Psoas muscle (tissue), 8 donors: ENCODE measurements around the gene COL2A1. TPM values are rescaled to one million over a fixed set of nuclear protein-coding genes. Genes with fewer than 3 reads are reported as not detected.

Experiments
- ATAC-seq, 4 donors: fragments of 200-7000 bp; cut with Tn5 transposase; one replicate each; pipeline ENCODE4 v1.9.1; 2020; ENCODE audit warnings: moderate library complexity in 3 of 4, mild to moderate bottlenecking in 2 of 4
- DNase-seq, 2 donors: peaks; one replicate each; pipeline ENCODE4 v3.0.0-alpha.2; 2020
- H3K27ac ChIP-seq: fragments of 200-600 bp; one replicate; pipeline ENCODE4 v1.8.0; 2022
- H3K27me3 ChIP-seq, 3 donors: fragments of 200-600 bp in 1 of 3; one replicate each; pipeline versions ENCODE4 v1.6.1 to v1.8.0; 2013 to 2022; ENCODE audit warnings: low read length in 2 of 3, mild to moderate bottlenecking in 2 of 3, moderate library complexity in 1 of 3; ENCODE audit not compliant: insufficient read depth in 3 of 3
- H3K36me3 ChIP-seq, 2 donors: fragments of 200-600 bp in 1 of 2; one replicate each; pipeline versions ENCODE4 v1.6.1 to v1.8.0; 2013 to 2022; ENCODE audit warnings: low read depth in 1 of 2, mild to moderate bottlenecking in 1 of 2, moderate library complexity in 1 of 2; ENCODE audit not compliant: insufficient read depth in 1 of 2
- H3K4me1 ChIP-seq: fragments of 200-600 bp; one replicate; pipeline ENCODE4 v1.8.0; 2022
- H3K4me3 ChIP-seq: fragments of 200-600 bp; one replicate; pipeline ENCODE4 v1.8.0; 2022; ENCODE audit warnings: mild to moderate bottlenecking
- H3K9me3 ChIP-seq: fragments of 200-600 bp; one replicate; pipeline ENCODE4 v1.8.0; 2022
- CTCF ChIP-seq: fragments of 200-600 bp; IDR thresholded peaks from one replicate; pipeline ENCODE4 v1.8.0; 2022; ENCODE audit warnings: antibody characterized with exemption
- WGBS, 3 donors: extraction: QIAGEN DNeasy Blood & Tissue Kit; methylation state at CpG; one replicate each; pipeline versions ENCODE4 v1.1.6 to v1.1.7; 2013; 5-methylcytosine and 5-hydroxymethylcytosine counted together
- intact Hi-C, 2 donors: fragments of 100-400 bp; cut with DNase I; formaldehyde crosslinking; loops; one replicate each; pipeline versions ENCODE4 v1.11.0 to v1.14.2; 2022
- polyA plus RNA-seq, 3 donors: library from polyadenylated mRNA; stranded (reverse); fragments of 200-250 nt; gene quantifications; one replicate each; pipeline ENCODE4 v1.2.3, GENCODE V29; 2013
- total RNA-seq, 4 donors: library from RNA; stranded (reverse); fragmentation: NEBNext Ultra II Directional in 2 of 4; extraction: Animal tissue kit (Norgen Biotek cat#: 25700) in 2 of 4; gene quantifications; one replicate each; pipeline versions ENCODE4 v1.2.1 to v1.2.4, GENCODE V29; 2021 to 2023
- donor health status: healthy with polysubstance abuse.
- donor health status: DM: no; HTN: no; CAD: no; lungs with moderate emphysema.
- donor health status: Bipolar disorder and iron deficiency.
- donor health status: healthy.
- donor health status: DM: yes; HTN: yes; CAD: no.
- donor health status: DM: no; HTN: no; CAD: no.
- donor health status: DM: no; HTN: no; CAD: no.
- donor health status: DM: yes; HTN: yes; CAD: no.

COL2A1 gene
- total and polyA plus RNA-seq, 7 donors, result 0.06 to 0.41 (median 0.07) TPM; not detected in 4

GRCh38 chr12:48043771-48044170 lies 39.5 kb upstream of the COL2A1 start:
- WGBS, 3 donors, result 73 to 86% (median 80%) methylated on average over 4 of the region's 4 CpGs
- no peak for ATAC-seq

GRCh38 chr12:48041591-48042423 lies 37.5 kb upstream of the COL2A1 start:
- no peaks in the 10 kb centered on the region for H3K27me3 ChIP-seq
- ATAC-seq (no peak), DNase-seq (no peak)
- 69 to 77% (median 76%) methylated on average over 5 of the region's 5 CpGs for WGBS, 3 donors
- intact Hi-C loops, result no loop called here
- no peaks in the 10 kb centered on the region for H3K4me1 ChIP-seq
- H3K9me3 ChIP-seq, result no peaks in the 10 kb centered on the region
- TF ChIP-seq CTCF, result no peak
- peaks cover 15 to 40% of the 10 kb centered on the region in 2 donors for H3K36me3 ChIP-seq
- no peak overlapping the region for H3K4me3 ChIP-seq
- no peak overlapping the region for H3K27ac ChIP-seq

More at GRCh38 chr12:48043771-48044170, 39.5 kb upstream of the COL2A1 start:
- H3K27ac ChIP-seq, result no peak overlapping the region
- no peaks in the 10 kb centered on the region for H3K9me3 ChIP-seq
- H3K4me1 ChIP-seq, result no peaks in the 10 kb centered on the region
- no peak overlapping the region for H3K4me3 ChIP-seq
- H3K27me3 ChIP-seq, result no peaks in the 10 kb centered on the region
- peaks cover 15 to 60% of the 10 kb centered on the region in 2 donors for H3K36me3 ChIP-seq
- no peak for TF ChIP-seq CTCF
- intact Hi-C loops, result no loop called here
- DNase-seq, result no peak

DNA sequence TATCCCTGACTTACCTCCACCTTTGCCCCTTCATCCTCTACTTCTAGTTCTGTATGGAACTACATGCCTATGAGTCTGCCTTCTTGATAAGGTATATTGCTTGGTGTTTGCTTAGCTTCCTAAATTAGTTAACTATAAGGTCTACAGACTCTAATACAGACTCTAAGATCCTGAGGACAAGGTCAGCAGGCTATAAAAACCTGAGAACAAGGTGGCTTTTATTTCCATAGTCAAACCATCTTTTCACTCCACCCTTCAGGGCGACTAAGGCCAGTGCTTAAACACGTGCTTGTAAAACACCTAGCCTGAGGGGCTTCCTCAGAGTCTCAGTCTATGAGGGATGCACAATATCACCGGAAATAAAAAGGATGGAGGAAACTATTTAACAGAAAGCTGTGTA lies 36.1 kb upstream of the COL2A1 start:
- H3K4me1 ChIP-seq, result no peaks in the 10 kb centered on the region
- no peak for TF ChIP-seq CTCF
- H3K4me3 ChIP-seq, result no peak overlapping the region
- H3K36me3 ChIP-seq, result peaks cover 7 to 26% of the 10 kb centered on the region in 2 donors
- intact Hi-C loops, result no loop called here
- WGBS, 3 donors, result 82 to 85% (median 82%) methylated on average over 3 of the region's 3 CpGs
- DNase-seq, result no peak
- no peak for ATAC-seq
- H3K27ac ChIP-seq, result no peak overlapping the region
- H3K27me3 ChIP-seq, result no peaks in the 10 kb centered on the region
- H3K9me3 ChIP-seq, result no peaks in the 10 kb centered on the region

GRCh38 chr12:48039151-48039550 lies 34.9 kb upstream of the COL2A1 start:
- TF ChIP-seq CTCF, result no peak
- no peak overlapping the region for H3K4me3 ChIP-seq
- no peak for ATAC-seq
- DNase-seq, result no peak
- H3K9me3 ChIP-seq, result no peaks in the 10 kb centered on the region
- H3K4me1 ChIP-seq, result no peaks in the 10 kb centered on the region
- H3K36me3 ChIP-seq, result peaks cover 0 to 14% of the 10 kb centered on the region in 2 donors
- H3K27ac ChIP-seq, result no peak overlapping the region
- WGBS, 3 donors, result 96 to 100% (median 96%) methylated on average over 1 of the region's 1 CpG
- no peaks in the 10 kb centered on the region for H3K27me3 ChIP-seq
- intact Hi-C loops, result no loop called here

GRCh38 chr12:48038085-48038484 lies 33.8 kb upstream of the COL2A1 start:
- H3K27me3 ChIP-seq, result no peaks in the 10 kb centered on the region
- 59 to 69% (median 69%) methylated on average over 5 of the region's 5 CpGs for WGBS, 3 donors
- no peaks in the 10 kb centered on the region for H3K4me1 ChIP-seq
- no peaks in the 10 kb centered on the region for H3K9me3 ChIP-seq
- peaks cover 0 to 3% of the 10 kb centered on the region in 2 donors for H3K36me3 ChIP-seq
- TF ChIP-seq CTCF, result no peak
- no peak for ATAC-seq
- intact Hi-C loops, result no loop called here
- no peak for DNase-seq
- H3K4me3 ChIP-seq, result no peak overlapping the region
- H3K27ac ChIP-seq, result no peak overlapping the region
